PC-3 (cell line): Measurements from ENCODE around the gene ZNF26. TPM values are rescaled to one million over a fixed set of nuclear protein-coding genes. Genes with fewer than 3 reads are reported as not detected.
"Not testable (repeated sequence)": the region's sequence is repeated elsewhere in the genome, so short reads cannot be mapped to it uniquely, and the experiment has no call there.

ENCODE experiments used
- ATAC-seq: fragments of 200-7000 bp; cut with Tn5 transposase; 2 replicates; pipeline ENCODE4 v1.9.1; 2020; ENCODE audit warnings: mild to moderate bottlenecking, moderate library complexity
- Bru-seq: library from RNA; stranded (reverse); fragments of 400-500 nt; gene quantifications from one replicate; lab custom pipeline; 2021; lab: Mats Ljungman, UMichigan
- BruChase-seq, 2 experiments: library from RNA; stranded (reverse); fragments of 400-500 nt; gene quantifications; one replicate each; lab custom pipeline; 2021; lab: Mats Ljungman, UMichigan
- BruUV-seq: library from RNA; stranded (reverse); fragments of 400-500 nt; replicated peaks from 2 replicates; lab custom pipeline; 2021; lab: Mats Ljungman, UMichigan
- CTCF ChIA-PET: fragments of 300-600 bp; sonication (Branson Sonifier 250); formaldehyde crosslinking; loops from one replicate; lab custom pipeline; 2022; ENCODE audit warnings: antibody characterized with exemption; lab: Charles Lee
- POLR2A ChIA-PET: fragments of 300-600 bp; sonication (Branson Sonifier 250); formaldehyde crosslinking; loops from one replicate; lab custom pipeline; 2022; ENCODE audit warnings: antibody characterized with exemption; ENCODE audit not compliant: unreplicated experiment; lab: Charles Lee
- DNase-seq: peaks from one replicate; pipeline ENCODE4 v3.0.0-alpha.2; 2015
- H2AFZ ChIP-seq: fragments of 300-600 bp; sonication (generic); 2 replicates; pipeline ENCODE4 v1.6.0; 2016; ENCODE audit warnings: antibody characterized with exemption, low read length
- H3F3A ChIP-seq: fragments of 300-600 bp; sonication (generic); one replicate; pipeline ENCODE4 v1.6.0; 2017; ENCODE audit warnings: antibody characterized with exemption, low read length, control low read depth, mild to moderate bottlenecking; ENCODE audit not compliant: unreplicated experiment
- H3K27ac ChIP-seq: fragments of 300-600 bp; sonication (generic); 2 replicates; pipeline ENCODE4 v1.5.1; 2016; ENCODE audit warnings: mild to moderate bottlenecking, low read length
- H3K27me3 ChIP-seq: fragments of 300-600 bp; sonication (generic); 2 replicates; pipeline ENCODE4 v1.6.1; 2016; ENCODE audit warnings: low read length, mixed read lengths
- H3K36me3 ChIP-seq: fragments of 300-600 bp; sonication (generic); 2 replicates; pipeline ENCODE4 v1.6.1; 2016; ENCODE audit warnings: low read depth, mixed run types, low read length, mixed read lengths
- H3K4me1 ChIP-seq: fragments of 300-600 bp; sonication (generic); 2 replicates; pipeline ENCODE4 v1.5.1; 2016; ENCODE audit warnings: low read length; ENCODE audit not compliant: insufficient read depth
- H3K4me2 ChIP-seq: fragments of 300-600 bp; sonication (generic); 2 replicates; pipeline ENCODE4 v1.6.0; 2016; ENCODE audit warnings: low read length
- H3K4me3 ChIP-seq: fragments of 300-600 bp; sonication (generic); 2 replicates; pipeline ENCODE4 v1.5.1; 2016; ENCODE audit warnings: mild to moderate bottlenecking, low read length, mixed read lengths
- H3K79me2 ChIP-seq: fragments of 300-600 bp; sonication (generic); 2 replicates; pipeline ENCODE4 v1.6.1; 2017; ENCODE audit warnings: low read length, mixed read lengths
- H3K9ac ChIP-seq: fragments of 300-600 bp; sonication (generic); 2 replicates; pipeline ENCODE4 v1.6.0; 2016; ENCODE audit warnings: mild to moderate bottlenecking, low read length
- H3K9me2 ChIP-seq: fragments of 300-600 bp; sonication (generic); replicated peaks from 2 replicates; pipeline ENCODE4 v1.6.1; 2016; ENCODE audit warnings: mixed run types, low read length, mixed read lengths
- H3K9me3 ChIP-seq: fragments of 300-600 bp; sonication (generic); 2 replicates; pipeline ENCODE4 v1.6.1; 2016; ENCODE audit warnings: low read length, mixed read lengths
- H4K20me1 ChIP-seq: fragments of 300-600 bp; sonication (generic); 2 replicates; pipeline ENCODE4 v1.6.1; 2016; ENCODE audit warnings: low read length, mixed read lengths
- EZH2 ChIP-seq: fragments of 300-600 bp; sonication (generic); IDR thresholded peaks from one replicate; pipeline ENCODE4 v1.6.1; 2017; ENCODE audit warnings: antibody characterized with exemption, mild to moderate bottlenecking, low read length; ENCODE audit not compliant: unreplicated experiment
- EZH2phosphoT487 ChIP-seq: fragments of 300-600 bp; sonication (generic); IDR thresholded peaks from 2 replicates; pipeline ENCODE4 v1.6.1; 2018; ENCODE audit warnings: mild to moderate bottlenecking, antibody characterized with exemption, low read length, borderline replicate concordance
- intact Hi-C: fragments of 100-400 bp; cut with micrococcal nuclease; formaldehyde crosslinking; loops from 2 replicates; pipeline ENCODE4 v1.9.0; 2023
- long read RNA-seq: library from polyadenylated mRNA; unstranded; transcript quantifications from one replicate; pipeline ENCODE4 v2.0.0, GENCODE V29; 2021; ENCODE audit not compliant: unreplicated experiment
- total RNA-seq: library from RNA; depleted of rRNA; stranded (reverse); fragments of >200 nt; gene quantifications from 2 replicates; pipeline ENCODE4 v1.2.3, GENCODE V29; 2014; rRNA removed
- TF ChIP-seq, protein P1 (sequence below): fragments of 300-600 bp; sonication (generic); conservative IDR thresholded peaks from 2 replicates; pipeline ENCODE4 v1.5.1; 2017; ENCODE audit warnings: antibody characterized with exemption, low read depth, mild to moderate bottlenecking, low read length

Gene ZNF26, protein sequence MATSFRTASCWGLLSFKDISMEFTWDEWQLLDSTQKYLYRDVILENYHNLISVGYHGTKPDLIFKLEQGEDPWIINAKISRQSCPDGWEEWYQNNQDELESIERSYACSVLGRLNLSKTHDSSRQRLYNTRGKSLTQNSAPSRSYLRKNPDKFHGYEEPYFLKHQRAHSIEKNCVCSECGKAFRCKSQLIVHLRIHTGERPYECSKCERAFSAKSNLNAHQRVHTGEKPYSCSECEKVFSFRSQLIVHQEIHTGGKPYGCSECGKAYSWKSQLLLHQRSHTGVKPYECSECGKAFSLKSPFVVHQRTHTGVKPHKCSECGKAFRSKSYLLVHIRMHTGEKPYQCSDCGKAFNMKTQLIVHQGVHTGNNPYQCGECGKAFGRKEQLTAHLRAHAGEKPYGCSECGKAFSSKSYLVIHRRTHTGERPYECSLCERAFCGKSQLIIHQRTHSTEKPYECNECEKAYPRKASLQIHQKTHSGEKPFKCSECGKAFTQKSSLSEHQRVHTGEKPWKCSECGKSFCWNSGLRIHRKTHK
- 30.2 and 39.2 TPM in 2 replicates for total RNA-seq
- percentile 87 among the genes with signal in this experiment for Bru-seq, nascent RNA
- BruChase-seq, experiment 1, labeled RNA remaining after a 6-hour chase, result percentile 90 among the genes with signal in this experiment
- percentile 92 among the genes with signal in this experiment for BruChase-seq, experiment 2, labeled RNA remaining after a 2-hour chase
- long read RNA-seq, full-length matches to known transcripts, result 7 of 38 reads
- long read RNA-seq, partial matches to known transcripts, result 1 of 38 reads
- long read RNA-seq, other reads (novel, unspliced or antisense), result 30 of 38 reads

DNA sequence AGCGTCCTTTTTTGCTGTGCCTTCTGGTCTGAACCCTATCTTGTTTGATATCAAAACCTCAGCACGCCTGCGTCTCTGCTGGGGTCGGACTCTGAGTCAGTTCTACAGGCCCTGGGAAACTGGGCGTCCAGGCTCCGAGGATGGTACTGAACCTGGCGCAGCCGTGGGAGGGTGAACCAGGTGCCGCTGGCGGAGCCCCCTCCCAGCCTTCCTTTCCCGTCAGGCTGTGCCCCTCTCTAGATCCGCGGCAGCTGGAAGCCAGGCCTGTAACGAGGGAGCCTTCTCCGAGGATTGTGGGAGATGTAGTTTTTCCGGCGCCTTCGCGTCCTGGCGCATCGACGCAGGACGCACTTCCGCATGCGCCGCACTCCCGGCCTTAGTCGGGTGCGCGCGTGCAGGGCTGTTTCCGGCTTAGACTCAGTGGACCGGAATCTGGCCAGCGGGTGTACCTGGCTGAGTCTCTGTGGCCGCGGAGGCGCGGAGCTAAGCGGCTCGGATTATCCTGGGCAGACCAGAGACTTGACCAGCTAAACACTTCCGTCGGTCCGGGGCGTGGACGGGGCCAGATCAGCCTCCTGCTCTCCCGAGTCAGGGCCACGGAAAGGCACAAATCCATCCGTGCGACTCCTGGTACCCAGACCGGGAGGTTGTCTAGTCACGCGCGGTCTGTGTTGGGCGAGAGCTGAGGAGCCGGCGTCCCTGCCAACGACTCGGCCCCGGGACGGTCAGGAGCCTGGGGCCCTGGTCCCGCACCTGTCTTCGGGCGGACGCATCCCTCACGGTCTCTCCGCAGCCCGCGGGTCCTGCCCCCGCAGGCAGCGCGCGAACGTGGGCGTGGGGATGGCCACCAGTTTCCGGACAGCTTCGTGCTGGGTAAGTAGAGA is at the start of gene ZNF26:
ZNF26 (plus strand) TSS at position 367 of the 884 bp plus-strand sequence; CDS start at position 841, 474 bp downstream.
- ChIA-PET POLR2A (interaction anchor here (0.6 kb wide), 1 partner anchor 15 kb away, joined by 4 read pairs; no protein-coding TSS in a partner anchor), CTCF (no interaction called here)
- Histone ChIP-seq H3K27me3 (no peaks in the 10 kb centered on the region; the same call in 1 of the 2 replicates), H3K4me3 (peak within 1 kb of the TSS; percentile 76), H3K9ac (peak within 1 kb of the TSS; percentile 84), H3K27ac (no peak within 1 kb of the TSS), H3K79me2 (peaks cover 50% of the 10 kb centered on the region), H2AFZ (peak within 1 kb of the TSS; percentile 98), H3F3A (no peaks in the 10 kb centered on the region), H3K4me1 (peaks cover 13% of the 10 kb centered on the region; the same call in 1 of the 2 replicates), H3K4me2 (peak within 1 kb of the TSS; percentile 85), H3K9me2 (no peaks in the 10 kb centered on the region), H4K20me1 (no peaks in the 10 kb centered on the region), H3K9me3 (no peaks in the 10 kb centered on the region), H3K36me3 (peaks cover 31% of the 10 kb centered on the region)
- ATAC-seq, result peak; percentile 96
- TF ChIP-seq EZH2phosphoT487, result no peak
- no peak for TF ChIP-seq EZH2
- TF ChIP-seq, protein P1, sequence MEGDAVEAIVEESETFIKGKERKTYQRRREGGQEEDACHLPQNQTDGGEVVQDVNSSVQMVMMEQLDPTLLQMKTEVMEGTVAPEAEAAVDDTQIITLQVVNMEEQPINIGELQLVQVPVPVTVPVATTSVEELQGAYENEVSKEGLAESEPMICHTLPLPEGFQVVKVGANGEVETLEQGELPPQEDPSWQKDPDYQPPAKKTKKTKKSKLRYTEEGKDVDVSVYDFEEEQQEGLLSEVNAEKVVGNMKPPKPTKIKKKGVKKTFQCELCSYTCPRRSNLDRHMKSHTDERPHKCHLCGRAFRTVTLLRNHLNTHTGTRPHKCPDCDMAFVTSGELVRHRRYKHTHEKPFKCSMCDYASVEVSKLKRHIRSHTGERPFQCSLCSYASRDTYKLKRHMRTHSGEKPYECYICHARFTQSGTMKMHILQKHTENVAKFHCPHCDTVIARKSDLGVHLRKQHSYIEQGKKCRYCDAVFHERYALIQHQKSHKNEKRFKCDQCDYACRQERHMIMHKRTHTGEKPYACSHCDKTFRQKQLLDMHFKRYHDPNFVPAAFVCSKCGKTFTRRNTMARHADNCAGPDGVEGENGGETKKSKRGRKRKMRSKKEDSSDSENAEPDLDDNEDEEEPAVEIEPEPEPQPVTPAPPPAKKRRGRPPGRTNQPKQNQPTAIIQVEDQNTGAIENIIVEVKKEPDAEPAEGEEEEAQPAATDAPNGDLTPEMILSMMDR, result no peak
- BruUV-seq, result no TSS peak
- intact Hi-C loops, result loop anchor here (1.0 kb wide), 1 partner anchor 30 kb away; the partner anchor contains the start of gene ZNF605
- peak; percentile 97 for DNase-seq

DNA sequence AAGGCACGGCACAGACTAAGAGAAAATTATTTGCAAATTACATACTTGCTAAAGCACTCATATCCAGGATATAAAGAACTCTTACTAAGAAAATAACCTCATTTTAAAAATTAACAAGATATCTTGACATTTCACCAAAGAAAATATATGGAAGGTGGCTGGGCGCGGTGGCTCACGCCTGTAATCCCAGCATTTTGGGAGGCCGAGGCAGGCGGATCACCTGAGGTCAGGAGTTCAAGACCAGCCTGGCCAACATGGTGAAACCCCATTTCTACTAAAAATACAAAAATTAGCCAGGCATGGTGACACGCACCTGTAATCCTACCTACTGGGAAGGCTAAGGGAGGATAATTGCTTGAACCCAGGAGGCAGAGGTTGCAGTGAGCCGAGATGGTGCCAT is 49.2 kb upstream of the ZNF26 start:
- intact Hi-C loops, BruUV-seq, H3K9me2 ChIP-seq: not testable (repeated sequence)

More for the DNA sequence above, 49.2 kb upstream of the ZNF26 start:
- H3F3A ChIP-seq, H3K79me2 ChIP-seq, H3K27ac ChIP-seq, H2AFZ ChIP-seq, H3K4me1 ChIP-seq, H4K20me1 ChIP-seq, H3K27me3 ChIP-seq, POLR2A ChIA-PET, H3K4me3 ChIP-seq, CTCF ChIA-PET, DNase-seq, H3K9ac ChIP-seq, H3K4me2 ChIP-seq, ATAC-seq: not testable (repeated sequence)
- Histone ChIP-seq H3K36me3 (peaks cover 66% of the 10 kb centered on the region), H3K9me3 (peaks cover 31% of the 10 kb centered on the region)
